GM06990 (cell line): ENCODE data around the gene WWC2.

ENCODE experiments used
- DNase-seq: peaks from one replicate; pipeline ENCODE4 v3.0.0-alpha.2; 2011; ENCODE audit not compliant: insufficient read length; ENCODE audit errors: extremely low read depth
- H3K27me3 ChIP-seq: replicated peaks from 2 replicates; pipeline ENCODE4 v1.6.0; 2011; ENCODE audit warnings: low read length; ENCODE audit not compliant: control insufficient read depth, insufficient read depth
- H3K36me3 ChIP-seq: 2 replicates; pipeline ENCODE4 v1.5.1; 2011; ENCODE audit warnings: low read length; ENCODE audit not compliant: control insufficient read depth, insufficient read depth
- H3K4me3 ChIP-seq: replicated peaks from 2 replicates; pipeline ENCODE4 v1.5.1; 2011; ENCODE audit warnings: low read depth, mild to moderate bottlenecking, control low read depth, low read length
- TF ChIP-seq, protein P1 (sequence below): IDR thresholded peaks from 2 replicates; pipeline ENCODE4 v1.5.1; 2011; ENCODE audit warnings: low read length, control low read depth, mild to moderate bottlenecking, inconsistent platforms; ENCODE audit not compliant: insufficient read depth, poor library complexity, severe bottlenecking

Gene WWC2

DNA sequence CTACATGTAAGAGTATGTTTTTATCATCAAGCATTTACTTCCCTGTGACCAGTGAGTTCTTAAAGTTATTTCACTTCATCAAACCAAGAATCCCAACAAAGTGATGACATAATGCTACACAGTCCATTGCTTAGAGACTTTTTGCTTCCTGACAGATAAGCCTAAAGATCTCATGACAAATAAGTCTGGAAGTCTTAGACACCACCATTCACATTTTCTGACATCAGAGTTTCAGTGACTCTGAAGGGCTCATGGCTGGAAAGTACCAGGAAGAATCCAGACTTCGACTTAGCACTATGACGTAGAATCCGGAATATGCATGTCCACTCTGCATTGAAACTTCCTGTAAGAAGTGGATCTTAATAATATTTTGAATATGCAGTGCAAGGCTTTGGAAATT, 167.3 kb downstream of the WWC2 start:
- no peak for DNase-seq
- TF ChIP-seq, protein P1, sequence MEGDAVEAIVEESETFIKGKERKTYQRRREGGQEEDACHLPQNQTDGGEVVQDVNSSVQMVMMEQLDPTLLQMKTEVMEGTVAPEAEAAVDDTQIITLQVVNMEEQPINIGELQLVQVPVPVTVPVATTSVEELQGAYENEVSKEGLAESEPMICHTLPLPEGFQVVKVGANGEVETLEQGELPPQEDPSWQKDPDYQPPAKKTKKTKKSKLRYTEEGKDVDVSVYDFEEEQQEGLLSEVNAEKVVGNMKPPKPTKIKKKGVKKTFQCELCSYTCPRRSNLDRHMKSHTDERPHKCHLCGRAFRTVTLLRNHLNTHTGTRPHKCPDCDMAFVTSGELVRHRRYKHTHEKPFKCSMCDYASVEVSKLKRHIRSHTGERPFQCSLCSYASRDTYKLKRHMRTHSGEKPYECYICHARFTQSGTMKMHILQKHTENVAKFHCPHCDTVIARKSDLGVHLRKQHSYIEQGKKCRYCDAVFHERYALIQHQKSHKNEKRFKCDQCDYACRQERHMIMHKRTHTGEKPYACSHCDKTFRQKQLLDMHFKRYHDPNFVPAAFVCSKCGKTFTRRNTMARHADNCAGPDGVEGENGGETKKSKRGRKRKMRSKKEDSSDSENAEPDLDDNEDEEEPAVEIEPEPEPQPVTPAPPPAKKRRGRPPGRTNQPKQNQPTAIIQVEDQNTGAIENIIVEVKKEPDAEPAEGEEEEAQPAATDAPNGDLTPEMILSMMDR, result no peak
- no peaks in the 10 kb centered on the region for H3K27me3 ChIP-seq
- no peaks in the 10 kb centered on the region for H3K36me3 ChIP-seq
- H3K4me3 ChIP-seq, result no peak overlapping the region

DNA sequence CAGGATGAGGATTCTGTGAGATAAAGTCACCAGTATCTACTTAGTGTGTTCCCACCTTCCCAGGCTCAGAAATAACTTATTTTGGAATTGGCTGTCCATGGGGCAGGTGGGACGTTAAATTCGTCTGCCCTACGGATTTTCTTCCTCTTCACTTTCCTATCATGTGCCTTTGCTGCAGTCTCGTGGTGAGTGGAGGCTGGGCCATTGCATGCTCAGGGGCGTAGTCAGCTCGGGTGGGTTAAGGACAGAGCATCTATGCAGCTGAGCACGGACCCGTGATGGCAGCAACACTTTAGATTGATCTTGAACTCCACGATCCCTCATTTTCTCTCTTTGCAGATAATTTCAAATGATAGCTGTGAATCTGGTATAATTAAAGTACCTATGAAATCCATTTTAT, 169.5 kb downstream of the WWC2 start:
- Histone ChIP-seq H3K36me3 (no peaks in the 10 kb centered on the region), H3K4me3 (no peak overlapping the region), H3K27me3 (no peaks in the 10 kb centered on the region)
- TF ChIP-seq, protein P1, result no peak
- no peak for DNase-seq

DNA sequence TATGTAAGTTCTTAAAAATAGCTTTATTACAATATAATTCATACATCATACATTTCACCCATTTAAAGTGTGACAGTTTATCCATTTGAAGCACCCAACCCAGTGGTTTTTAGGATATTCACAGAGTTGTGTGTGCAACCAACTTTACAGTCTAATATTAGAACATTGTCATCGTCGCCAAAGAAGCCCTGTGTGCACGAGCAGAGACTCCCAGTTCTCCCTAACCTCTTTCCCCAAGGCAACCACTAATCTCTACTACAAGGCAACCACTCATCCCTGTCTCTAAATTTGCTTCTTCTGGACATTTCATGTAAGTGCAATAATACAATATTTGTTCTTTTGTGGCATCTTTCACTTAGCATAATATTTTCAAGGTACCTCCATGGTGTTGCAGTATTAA, 173.3 kb downstream of the WWC2 start:
- H3K36me3 ChIP-seq, result no peaks in the 10 kb centered on the region
- no peak for DNase-seq
- TF ChIP-seq, protein P1, result no peak
- no peak overlapping the region for H3K4me3 ChIP-seq
- no peaks in the 10 kb centered on the region for H3K27me3 ChIP-seq

DNA sequence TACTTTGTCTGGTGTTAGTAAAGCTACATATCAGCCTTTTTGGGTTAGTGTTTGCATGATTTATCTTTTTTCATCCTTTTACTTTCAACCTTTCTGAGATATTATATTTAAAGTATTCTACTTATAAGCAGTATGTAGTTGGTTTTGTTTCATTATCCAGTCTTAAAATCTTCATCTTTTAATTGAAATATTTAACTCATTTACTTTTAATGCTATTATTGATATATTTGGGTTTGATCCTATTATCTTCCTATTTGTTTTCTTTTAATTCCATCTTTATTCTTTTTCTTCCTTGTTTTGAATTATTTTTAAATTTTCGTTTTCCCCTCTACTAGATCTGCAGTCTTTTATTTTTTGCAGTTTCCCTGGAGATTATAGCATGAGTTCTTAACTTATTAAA, 177.0 kb downstream of the WWC2 start:
- no peak for DNase-seq
- Histone ChIP-seq H3K36me3 (no peaks in the 10 kb centered on the region), H3K27me3 (no peaks in the 10 kb centered on the region), H3K4me3 (no peak overlapping the region)
- TF ChIP-seq, protein P1, result no peak

DNA sequence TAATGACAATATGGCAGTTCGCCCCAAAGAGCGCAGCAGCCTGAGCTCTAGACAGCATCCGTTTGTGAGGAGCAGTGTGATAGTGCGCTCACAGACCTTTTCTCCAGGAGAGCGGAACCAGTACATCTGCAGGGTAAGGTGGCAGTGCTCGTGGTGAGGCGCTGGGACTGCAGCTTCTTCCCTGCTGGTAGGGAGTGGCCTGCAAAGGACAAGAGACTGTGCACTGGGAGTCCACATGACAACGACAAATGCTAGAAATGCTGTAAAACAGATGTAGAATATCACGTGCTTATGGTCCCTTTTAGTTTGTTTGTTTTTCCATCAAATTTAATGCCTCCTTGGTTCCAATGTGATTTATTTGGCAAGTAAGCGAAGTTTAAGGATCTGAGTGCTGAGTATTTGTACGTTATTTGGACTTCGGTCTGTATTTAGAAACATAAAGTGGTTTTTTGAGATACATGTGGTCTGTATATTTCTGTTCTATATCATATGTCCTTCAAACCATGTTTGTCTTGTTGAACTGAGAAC, 185.3 kb downstream of the WWC2 start:
- no peak for DNase-seq
- TF ChIP-seq, protein P1, result no peak
- Histone ChIP-seq H3K4me3 (no peak overlapping the region), H3K27me3 (no peaks in the 10 kb centered on the region), H3K36me3 (no peaks in the 10 kb centered on the region)

DNA sequence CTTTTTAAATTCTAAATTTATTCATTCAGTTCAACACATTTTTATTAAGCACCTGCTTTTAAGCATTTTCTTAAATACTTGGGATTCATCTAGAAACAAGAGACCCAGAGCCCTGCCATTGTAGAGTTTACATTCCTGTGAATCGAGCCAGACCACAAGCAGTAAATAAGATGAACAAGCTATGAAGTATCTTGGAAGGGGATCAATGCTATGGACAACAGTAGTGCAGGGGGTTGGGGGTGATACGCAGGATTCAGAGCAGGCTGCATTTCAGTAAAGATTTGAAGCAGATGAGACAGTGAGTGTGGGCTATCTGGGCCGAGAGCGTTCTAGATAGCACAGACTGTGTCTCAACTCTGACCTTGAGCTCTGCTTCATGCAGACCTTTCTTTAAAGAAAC, 185.9 kb downstream of the WWC2 start:
- Histone ChIP-seq H3K36me3 (no peaks in the 10 kb centered on the region), H3K4me3 (no peak overlapping the region), H3K27me3 (no peaks in the 10 kb centered on the region)
- TF ChIP-seq, protein P1, result no peak
- DNase-seq, result no peak
